ENCODE data around the gene CRYZ. TPM values are rescaled to one million over a fixed set of nuclear protein-coding genes. Genes with fewer than 3 reads are reported as not detected.

Gene CRYZ
- total RNA-seq, 6 donors from 2014 or later, result 11.5 to 43.2 (median 34.6) TPM

- Histone ChIP-seq H3K4me1 (no peaks in the 10 kb centered on the region), H3K9me3 (no peaks in the 10 kb centered on the region), H3K4me3 (no peak overlapping the region), H3K36me3 (peaks cover 5 to 92% (median 35%) of the 10 kb centered on the region in 4 donors), H3K27me3 (no peaks in the 10 kb centered on the region), H3K27ac (no peak overlapping the region)
- no peak for DNase-seq
- 24 to 67% methylated on average over 1 of the region's 1 CpG for WGBS, 2 donors
- peak in 1 of 2 donors; percentile 61 for ATAC-seq (ENCODE audit: low FRiP score in 2 of 2)
- TF ChIP-seq CTCF (IDR thresholded peaks at IDR 0.05) (no peak), POLR2A (IDR thresholded peaks at IDR 0.05) (no peak), POLR2AphosphoS5 (IDR thresholded peaks at IDR 0.05) (no peak), EP300 (IDR thresholded peaks at IDR 0.05) (no peak)
Observed at GRCh38 chr1:74712881-74713280, 20.0 kb downstream of the CRYZ start.

GRCh38 chr1:74703386-74704182, 29.3 kb downstream of the CRYZ start:
- ATAC-seq (ENCODE audit: low FRiP score in 2 of 2) (no peak), DNase-seq (peak in 1 of 2 donors; percentile 24)
- H3K36me3 ChIP-seq, result peaks cover 0 to 61% (median 13%) of the 10 kb centered on the region in 4 donors
- 64 to 66% methylated on average over 6 of the region's 6 CpGs for WGBS, 2 donors
- H3K27ac ChIP-seq, result no peak overlapping the region
- TF ChIP-seq POLR2AphosphoS5 (IDR thresholded peaks at IDR 0.05) (no peak), CTCF (IDR thresholded peaks at IDR 0.05) (no peak), POLR2A (IDR thresholded peaks at IDR 0.05) (no peak), EP300 (IDR thresholded peaks at IDR 0.05) (no peak)
- H3K4me1 ChIP-seq, result no peaks in the 10 kb centered on the region
- H3K9me3 ChIP-seq, result no peaks in the 10 kb centered on the region
- no peaks in the 10 kb centered on the region for H3K27me3 ChIP-seq
- H3K4me3 ChIP-seq, result no peak overlapping the region

GRCh38 chr1:74699331-74699730, 33.5 kb downstream of the CRYZ start:
- no peaks in the 10 kb centered on the region for H3K27me3 ChIP-seq
- no peaks in the 10 kb centered on the region for H3K9me3 ChIP-seq
- ATAC-seq (ENCODE audit: low FRiP score in 2 of 2) (no peak), DNase-seq (no peak)
- H3K4me1 ChIP-seq, result no peaks in the 10 kb centered on the region
- no peak overlapping the region for H3K4me3 ChIP-seq
- H3K27ac ChIP-seq, result no peak overlapping the region
- H3K36me3 ChIP-seq, result peaks cover 0 to 25% (median under 1%) of the 10 kb centered on the region in 4 donors
- no peak for TF ChIP-seq EP300 (IDR thresholded peaks at IDR 0.05)
- TF ChIP-seq POLR2A (IDR thresholded peaks at IDR 0.05), result no peak
- TF ChIP-seq POLR2AphosphoS5 (IDR thresholded peaks at IDR 0.05), result no peak
- no peak for TF ChIP-seq CTCF (IDR thresholded peaks at IDR 0.05)

- Histone ChIP-seq H3K4me3 (no peak overlapping the region), H3K36me3 (peaks cover 0 to 13% (median 0%) of the 10 kb centered on the region in 4 donors), H3K27me3 (no peaks in the 10 kb centered on the region), H3K27ac (no peak overlapping the region), H3K4me1 (no peaks in the 10 kb centered on the region), H3K9me3 (no peaks in the 10 kb centered on the region)
- DNase-seq (no peak), ATAC-seq (ENCODE audit: low FRiP score in 2 of 2) (no peak)
- TF ChIP-seq CTCF (IDR thresholded peaks at IDR 0.05), result no peak
- no peak for TF ChIP-seq EP300 (IDR thresholded peaks at IDR 0.05)
- TF ChIP-seq POLR2AphosphoS5 (IDR thresholded peaks at IDR 0.05), result no peak
- no peak for TF ChIP-seq POLR2A (IDR thresholded peaks at IDR 0.05)
- WGBS, 2 donors, result 63 to 69% methylated on average over 2 of the region's 2 CpGs
Observed at GRCh38 chr1:74697832-74698231, 35.0 kb downstream of the CRYZ start.

- ATAC-seq (ENCODE audit: low FRiP score in 2 of 2), result no peak
- peaks cover 0 to 4% (median 0%) of the 10 kb centered on the region in 4 donors for H3K4me1 ChIP-seq
- no peaks in the 10 kb centered on the region for H3K36me3 ChIP-seq
- H3K27me3 ChIP-seq, result no peaks in the 10 kb centered on the region
- no peak overlapping the region for H3K4me3 ChIP-seq
- DNase-seq, result no peak
- H3K9me3 ChIP-seq, result no peaks in the 10 kb centered on the region
- WGBS, 2 donors, result 69 to 73% methylated on average over 2 of the region's 2 CpGs
- no peak overlapping the region for H3K27ac ChIP-seq
- no peak for TF ChIP-seq EP300 (IDR thresholded peaks at IDR 0.05)
- TF ChIP-seq POLR2AphosphoS5 (IDR thresholded peaks at IDR 0.05), result no peak
- no peak for TF ChIP-seq POLR2A (IDR thresholded peaks at IDR 0.05)
- no peak for TF ChIP-seq CTCF (IDR thresholded peaks at IDR 0.05)
Observed at GRCh38 chr1:74693473-74693872, 39.4 kb downstream of the CRYZ start.

Data from upper lobe of left lung (tissue), 6 donors.